ENCODE results near the gene NOS2. TPM values are rescaled to one million over a fixed set of nuclear protein-coding genes. Genes with fewer than 3 reads are reported as not detected.
A peak's percentile ranks its signal among the peaks of the same experiment; 100 is the strongest.

Gene NOS2
- total and polyA plus RNA-seq, 4 donors: 0.79 to 1.4 (median 1.3) TPM

- DNase-seq (ENCODE audit: low read depth in 4 of 6, low spot score in 6 of 6): no peak
- Histone ChIP-seq H3K27me3 (ENCODE audit: control insufficient read depth, insufficient read depth, low read length) (no peaks in the 10 kb centered on the region), H3K4me3 (ENCODE audit: low read depth, low read length) (no peak overlapping the region), H3K36me3 (ENCODE audit: control insufficient read depth, insufficient read depth, low read length) (no peaks in the 10 kb centered on the region), H3K4me1 (ENCODE audit: control insufficient read depth, insufficient read depth, low read length) (peaks cover 9% of the 10 kb centered on the region), H3K9me3 (ENCODE audit: control insufficient read depth, insufficient read depth, low read length) (no peaks in the 10 kb centered on the region), H3K27ac (ENCODE audit: low read depth, low read length) (no peak overlapping the region)
- no CpG with 5 or more reads among the region's 1 CpG for WGBS (ENCODE audit: insufficient coverage)
Observed at GRCh38 chr17:27809555-27809954, 9.2 kb upstream of the NOS2 start.

DNA sequence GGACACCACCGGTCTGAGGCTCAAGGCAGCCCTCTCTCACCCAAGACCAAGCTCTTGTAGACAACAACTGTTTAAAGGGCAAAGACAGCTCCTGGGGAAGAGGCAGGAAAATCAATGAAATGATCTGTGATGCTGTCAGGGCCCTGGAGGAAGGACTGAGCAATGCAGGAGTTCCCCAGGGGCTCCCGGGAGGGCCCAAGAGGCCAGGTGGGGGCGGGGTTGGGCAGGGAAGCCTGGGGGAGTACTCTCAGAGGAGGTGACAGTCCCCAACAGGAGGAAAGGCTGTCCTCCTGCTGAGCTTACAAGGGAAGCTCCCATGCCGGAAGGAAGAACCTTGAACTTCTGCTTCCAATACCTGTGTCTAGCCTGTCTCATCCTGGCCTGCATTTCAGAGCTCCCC is 8.3 kb upstream of the NOS2 start:
- Histone ChIP-seq H3K4me1 (ENCODE audit: control insufficient read depth, insufficient read depth, low read length) (peaks cover 13% of the 10 kb centered on the region), H3K4me3 (ENCODE audit: low read depth, low read length) (no peak overlapping the region), H3K27ac (ENCODE audit: low read depth, low read length) (no peak overlapping the region), H3K36me3 (ENCODE audit: control insufficient read depth, insufficient read depth, low read length) (no peaks in the 10 kb centered on the region), H3K27me3 (ENCODE audit: control insufficient read depth, insufficient read depth, low read length) (no peaks in the 10 kb centered on the region), H3K9me3 (ENCODE audit: control insufficient read depth, insufficient read depth, low read length) (no peaks in the 10 kb centered on the region)
- no peak for DNase-seq (ENCODE audit: low read depth in 4 of 6, low spot score in 6 of 6)
- 61% methylated on average over 3 of the region's 4 CpGs for WGBS (ENCODE audit: insufficient coverage)

DNA sequence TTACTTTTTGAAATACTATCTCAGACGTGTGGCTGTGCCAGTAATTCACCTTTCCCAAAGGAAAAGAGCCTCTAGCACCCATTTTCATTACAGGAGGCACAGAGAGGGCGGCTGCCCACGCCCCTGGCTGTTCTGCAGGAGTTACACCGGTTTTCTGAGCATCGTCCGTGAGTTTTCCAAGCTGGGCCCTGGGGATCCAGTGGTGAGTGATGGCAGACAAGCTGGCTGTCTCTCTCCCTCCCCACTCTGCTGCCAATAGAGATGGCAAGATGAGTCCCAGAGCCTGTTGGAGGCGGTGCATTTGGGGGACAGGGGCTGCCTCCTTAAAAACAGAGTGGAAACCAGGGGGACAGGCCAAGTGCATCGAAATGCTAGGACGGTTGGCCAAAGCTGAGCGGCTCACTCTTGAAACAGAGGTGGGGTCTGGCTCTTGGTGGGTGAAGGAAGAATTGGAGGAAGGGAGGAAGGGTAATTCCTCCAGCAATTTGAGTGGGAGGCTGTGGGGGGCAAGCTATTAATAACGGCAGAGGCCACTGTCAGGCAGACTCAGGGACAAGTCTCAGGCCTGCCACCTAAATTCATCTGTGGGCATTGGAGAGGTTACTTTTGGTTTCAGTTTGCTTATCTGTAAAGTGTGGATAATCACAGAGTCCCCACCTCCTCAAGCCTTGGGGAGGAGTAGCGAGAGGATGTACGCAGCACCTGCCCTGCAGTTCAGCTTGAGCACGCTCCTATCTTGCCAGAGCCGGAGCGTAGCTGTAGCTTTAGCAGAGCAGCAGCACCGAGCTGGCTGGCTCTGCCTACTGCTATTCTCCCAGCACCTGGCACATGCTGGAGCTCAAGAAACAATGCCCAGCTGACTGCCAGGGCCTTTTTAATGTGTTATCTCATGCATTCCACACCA is 7.5 kb upstream of the NOS2 start:
- Histone ChIP-seq H3K4me1 (ENCODE audit: control insufficient read depth, insufficient read depth, low read length) (peaks cover 13% of the 10 kb centered on the region), H3K36me3 (ENCODE audit: control insufficient read depth, insufficient read depth, low read length) (no peaks in the 10 kb centered on the region), H3K9me3 (ENCODE audit: control insufficient read depth, insufficient read depth, low read length) (no peaks in the 10 kb centered on the region), H3K4me3 (ENCODE audit: low read depth, low read length) (no peak overlapping the region), H3K27ac (ENCODE audit: low read depth, low read length) (no peak overlapping the region), H3K27me3 (ENCODE audit: control insufficient read depth, insufficient read depth, low read length) (no peaks in the 10 kb centered on the region)
- no peak for DNase-seq (ENCODE audit: low read depth in 4 of 6, low spot score in 6 of 6)
- 72% methylated on average over 14 of the region's 17 CpGs for WGBS (ENCODE audit: insufficient coverage)

GRCh38 chr17:27805520-27806146 is 5.3 kb upstream of the NOS2 start:
- no peaks in the 10 kb centered on the region for H3K9me3 ChIP-seq (ENCODE audit: control insufficient read depth, insufficient read depth, low read length)
- no peaks in the 10 kb centered on the region for H3K27me3 ChIP-seq (ENCODE audit: control insufficient read depth, insufficient read depth, low read length)
- peaks cover 13% of the 10 kb centered on the region for H3K4me1 ChIP-seq (ENCODE audit: control insufficient read depth, insufficient read depth, low read length)
- peak overlapping the region; percentile 14 for H3K4me3 ChIP-seq (ENCODE audit: low read depth, low read length)
- no peak overlapping the region for H3K27ac ChIP-seq (ENCODE audit: low read depth, low read length)
- peak; percentile 72 to 97 (median 85) for DNase-seq (ENCODE audit: low read depth in 4 of 6, low spot score in 6 of 6)
- WGBS (ENCODE audit: insufficient coverage): 4% methylated on average over 10 of the region's 14 CpGs
- no peaks in the 10 kb centered on the region for H3K36me3 ChIP-seq (ENCODE audit: control insufficient read depth, insufficient read depth, low read length)

- Histone ChIP-seq H3K4me3 (ENCODE audit: low read depth, low read length) (no peak overlapping the region), H3K4me1 (ENCODE audit: control insufficient read depth, insufficient read depth, low read length) (peaks cover 13% of the 10 kb centered on the region), H3K27ac (ENCODE audit: low read depth, low read length) (no peak overlapping the region), H3K9me3 (ENCODE audit: control insufficient read depth, insufficient read depth, low read length) (no peaks in the 10 kb centered on the region), H3K36me3 (ENCODE audit: control insufficient read depth, insufficient read depth, low read length) (no peaks in the 10 kb centered on the region), H3K27me3 (ENCODE audit: control insufficient read depth, insufficient read depth, low read length) (no peaks in the 10 kb centered on the region)
- WGBS (ENCODE audit: insufficient coverage): 50% methylated on average over 10 of the region's 10 CpGs
- no peak for DNase-seq (ENCODE audit: low read depth in 4 of 6, low spot score in 6 of 6)
Observed at GRCh38 chr17:27804113-27804512, 3.8 kb upstream of the NOS2 start.

DNA sequence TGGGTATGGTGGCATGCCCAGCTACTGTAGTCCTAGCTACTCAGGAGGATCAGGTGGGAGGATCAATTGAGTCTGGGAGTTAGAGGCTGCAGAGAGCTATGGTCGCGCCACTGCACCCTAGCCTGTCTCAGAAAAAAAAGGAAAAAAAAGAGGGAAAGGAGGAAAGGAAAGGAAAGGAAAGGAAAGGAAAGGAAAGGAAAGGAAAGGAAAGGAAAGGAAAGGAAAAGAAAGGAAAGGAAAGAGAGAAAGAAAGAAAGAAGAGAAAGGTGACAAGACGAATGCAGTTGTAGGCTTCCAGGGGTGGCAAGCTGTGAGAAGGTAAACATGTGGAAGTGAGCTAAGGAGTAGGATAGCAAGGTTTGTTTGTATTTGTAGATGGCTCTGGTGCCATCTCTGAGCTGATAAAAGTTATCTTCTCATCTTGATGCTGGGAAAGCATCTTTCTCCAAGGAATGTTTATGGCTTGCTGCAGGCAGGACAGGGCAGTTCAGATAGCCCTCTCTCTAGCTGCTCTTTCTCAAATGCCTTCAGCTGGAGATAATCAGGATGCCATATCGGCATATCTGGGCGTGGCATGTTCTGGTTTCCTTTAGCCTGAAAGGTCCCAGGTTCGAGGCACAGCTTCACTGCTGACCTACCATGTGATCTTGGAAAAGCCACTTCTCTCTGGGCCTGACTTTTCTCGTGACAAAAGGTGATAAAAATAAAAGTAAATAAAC is 2.8 kb upstream of the NOS2 start:
- no peak for DNase-seq (ENCODE audit: low read depth in 4 of 6, low spot score in 6 of 6)
- H3K36me3 ChIP-seq (ENCODE audit: control insufficient read depth, insufficient read depth, low read length): no peaks in the 10 kb centered on the region
- no peaks in the 10 kb centered on the region for H3K27me3 ChIP-seq (ENCODE audit: control insufficient read depth, insufficient read depth, low read length)
- H3K4me1 ChIP-seq (ENCODE audit: control insufficient read depth, insufficient read depth, low read length): peaks cover 13% of the 10 kb centered on the region
- no peak overlapping the region for H3K4me3 ChIP-seq (ENCODE audit: low read depth, low read length)
- WGBS (ENCODE audit: insufficient coverage): 84% methylated on average over 7 of the region's 7 CpGs
- H3K27ac ChIP-seq (ENCODE audit: low read depth, low read length): no peak overlapping the region
- H3K9me3 ChIP-seq (ENCODE audit: control insufficient read depth, insufficient read depth, low read length): no peaks in the 10 kb centered on the region

DNA sequence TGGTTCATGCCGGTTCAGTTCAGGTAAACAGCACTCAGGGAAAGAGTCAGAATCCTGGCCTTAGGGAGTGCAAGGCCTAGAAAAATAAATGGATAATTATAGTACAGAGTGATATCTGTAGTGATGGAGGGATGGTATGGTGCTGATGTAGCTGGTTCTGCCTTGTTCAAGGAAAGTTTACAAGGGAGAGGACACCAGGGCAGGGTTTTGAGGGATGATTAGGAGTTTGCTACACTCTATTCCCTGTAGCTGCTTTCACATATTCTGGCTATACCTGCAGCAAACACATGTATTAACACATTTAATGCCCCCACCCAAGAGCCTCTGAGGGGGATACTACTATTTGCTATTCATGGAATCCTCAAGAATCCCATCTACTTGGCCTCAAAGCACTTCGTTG is 1.7 kb upstream of the NOS2 start:
- H3K27me3 ChIP-seq (ENCODE audit: control insufficient read depth, insufficient read depth, low read length): no peaks in the 10 kb centered on the region
- no peaks in the 10 kb centered on the region for H3K36me3 ChIP-seq (ENCODE audit: control insufficient read depth, insufficient read depth, low read length)
- H3K4me1 ChIP-seq (ENCODE audit: control insufficient read depth, insufficient read depth, low read length): peaks cover 13% of the 10 kb centered on the region
- H3K9me3 ChIP-seq (ENCODE audit: control insufficient read depth, insufficient read depth, low read length): no peaks in the 10 kb centered on the region
- H3K4me3 ChIP-seq (ENCODE audit: low read depth, low read length): no peak overlapping the region
- no peak for DNase-seq (ENCODE audit: low read depth in 4 of 6, low spot score in 6 of 6)
- H3K27ac ChIP-seq (ENCODE audit: low read depth, low read length): no peak overlapping the region
- WGBS (ENCODE audit: insufficient coverage): 100% methylated on average over 2 of the region's 2 CpGs

- Histone ChIP-seq H3K27me3 (ENCODE audit: control insufficient read depth, insufficient read depth, low read length) (no peaks in the 10 kb centered on the region), H3K4me1 (ENCODE audit: control insufficient read depth, insufficient read depth, low read length) (peaks cover 8% of the 10 kb centered on the region), H3K27ac (ENCODE audit: low read depth, low read length) (no peak overlapping the region), H3K9me3 (ENCODE audit: control insufficient read depth, insufficient read depth, low read length) (no peaks in the 10 kb centered on the region), H3K4me3 (ENCODE audit: low read depth, low read length) (no peak overlapping the region), H3K36me3 (ENCODE audit: control insufficient read depth, insufficient read depth, low read length) (no peaks in the 10 kb centered on the region)
- DNase-seq (ENCODE audit: low read depth in 4 of 6, low spot score in 6 of 6): no peak
- 83% methylated on average over 5 of the region's 8 CpGs for WGBS (ENCODE audit: insufficient coverage)
Observed at GRCh38 chr17:27798376-27798775, 2.0 kb downstream of the NOS2 start.

- H3K27ac ChIP-seq (ENCODE audit: low read depth, low read length): no peak overlapping the region
- no peaks in the 10 kb centered on the region for H3K27me3 ChIP-seq (ENCODE audit: control insufficient read depth, insufficient read depth, low read length)
- WGBS (ENCODE audit: insufficient coverage): 82% methylated on average over 7 of the region's 9 CpGs
- H3K4me3 ChIP-seq (ENCODE audit: low read depth, low read length): no peak overlapping the region
- H3K36me3 ChIP-seq (ENCODE audit: control insufficient read depth, insufficient read depth, low read length): no peaks in the 10 kb centered on the region
- H3K4me1 ChIP-seq (ENCODE audit: control insufficient read depth, insufficient read depth, low read length): peaks cover 11% of the 10 kb centered on the region
- no peak for DNase-seq (ENCODE audit: low read depth in 4 of 6, low spot score in 6 of 6)
- H3K9me3 ChIP-seq (ENCODE audit: control insufficient read depth, insufficient read depth, low read length): no peaks in the 10 kb centered on the region
Observed at GRCh38 chr17:27797390-27798091, 2.8 kb downstream of the NOS2 start.

All from spinal cord (tissue), 10 donors.